GM18508 (cell line): ENCODE measurements around the gene FAF1.
"Not testable (repeated sequence)": the region's sequence is repeated elsewhere in the genome, so short reads cannot be mapped to it uniquely, and the experiment has no call there.

Experiments
- ATAC-seq: cut with Tn5 transposase; IDR thresholded peaks from one replicate; pipeline ENCODE4 v1.9.1; 2021; ENCODE audit warnings: moderate number of reproducible peaks; ENCODE audit not compliant: insufficient read depth, unreplicated experiment

FAF1 gene

GRCh38 chr1:50959913-50960844 is at the start of gene FAF1:
Gene FAF1 (minus strand): TSS chr1:50960267. CDS start chr1:50959811, 456 bp downstream.
- ATAC-seq = peak; percentile 65

- no peak for ATAC-seq
These were observed 49.3 kb upstream of the FAF1 start for GRCh38 chr1:51009381-51009780.

GRCh38 chr1:51005549-51005948 is 45.5 kb upstream of the FAF1 start:
- ATAC-seq = not testable (repeated sequence)

GRCh38 chr1:51002516-51002915 is 42.4 kb upstream of the FAF1 start:
- ATAC-seq = no peak

- ATAC-seq = peak; percentile 30
These were observed 40.6 kb upstream of the FAF1 start for GRCh38 chr1:51000651-51001050.

GRCh38 chr1:51000160-51000559 is 40.1 kb upstream of the FAF1 start:
- peak; percentile 73 for ATAC-seq

GRCh38 chr1:50999375-50999774 is 39.3 kb upstream of the FAF1 start:
- ATAC-seq = not testable (repeated sequence)

- ATAC-seq = no peak
These were observed 36.0 kb upstream of the FAF1 start for GRCh38 chr1:50996083-50996482.

- no peak for ATAC-seq
These were observed 35.6 kb upstream of the FAF1 start for GRCh38 chr1:50995651-50996050.

- no peak for ATAC-seq
These were observed 34.9 kb upstream of the FAF1 start for GRCh38 chr1:50994997-50995396.

- ATAC-seq = no peak
These were observed 33.6 kb upstream of the FAF1 start for GRCh38 chr1:50993645-50994044.

GRCh38 chr1:50992532-50993318 is 32.7 kb upstream of the FAF1 start:
- ATAC-seq = no peak

- ATAC-seq = no peak
These were observed 29.6 kb upstream of the FAF1 start for GRCh38 chr1:50989694-50990093.

- no peak for ATAC-seq
These were observed 26.6 kb upstream of the FAF1 start for GRCh38 chr1:50986653-50987052.

- no peak for ATAC-seq
These were observed 25.0 kb upstream of the FAF1 start for GRCh38 chr1:50985094-50985493.

GRCh38 chr1:50983219-50983802 is 23.2 kb upstream of the FAF1 start:
- no peak for ATAC-seq

- ATAC-seq = no peak
These were observed 22.5 kb upstream of the FAF1 start for GRCh38 chr1:50982611-50983010.

GRCh38 chr1:50981741-50982140 is 21.7 kb upstream of the FAF1 start:
- ATAC-seq = no peak

- ATAC-seq = no peak
These were observed 20.4 kb upstream of the FAF1 start for GRCh38 chr1:50980505-50980904.

- ATAC-seq = no peak
These were observed 19.9 kb upstream of the FAF1 start for GRCh38 chr1:50979937-50980336.
